Measurements from ENCODE around the gene ODF2. TPM values are rescaled to one million over a fixed set of nuclear protein-coding genes. Genes with fewer than 3 reads are reported as not detected.

The ODF2 gene
- total and polyA plus RNA-seq, 2 experiments from 2014 or later = 17.5 to 26.9 TPM

DNA sequence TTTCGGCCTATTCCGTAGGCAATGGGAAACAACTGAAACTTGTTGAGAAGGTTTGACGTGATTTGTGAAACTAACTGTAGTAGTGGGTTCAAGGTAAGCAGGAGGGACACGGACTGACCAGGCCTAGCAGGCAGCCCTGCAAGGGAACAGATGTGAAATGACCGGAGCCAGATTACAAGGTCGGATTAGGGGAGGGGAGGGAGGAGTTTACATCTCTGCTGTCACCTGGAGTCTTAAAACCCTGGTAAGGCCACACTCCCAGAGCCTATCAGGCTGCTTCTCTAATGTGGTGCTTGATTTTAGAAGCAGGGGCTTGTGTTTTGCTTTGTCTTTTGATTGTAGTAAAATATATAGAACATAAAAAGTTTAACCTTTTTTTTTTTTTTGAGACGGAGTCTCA, 93.1 kb downstream of the ODF2 start:
- Mint-ChIP-seq H3K27ac (no peak overlapping the region), H3K27me3 (ENCODE audit: insufficient read depth, low read depth, poor library complexity) (peaks cover 4% of the 10 kb centered on the region), H3K9me3 (no peaks in the 10 kb centered on the region), H3K4me3 (no peak overlapping the region), H3K4me1 (peaks cover 14% of the 10 kb centered on the region), H3K36me3 (ENCODE audit: low read depth) (no peaks in the 10 kb centered on the region)
- Histone ChIP-seq H3K4me2 (no peak overlapping the region), H3K4me1 (ENCODE audit: insufficient read depth) (peaks cover 22% of the 10 kb centered on the region), H3F3A (replicated peaks; ENCODE audit: low read depth) (peaks cover 10% of the 10 kb centered on the region), H3K27me3 (ENCODE audit: insufficient read depth) (peaks cover 12% of the 10 kb centered on the region; the same call in 1 of the 2 replicates), H3K9me2 (ENCODE audit: insufficient read depth) (no peaks in the 10 kb centered on the region), H3K27ac (ENCODE audit: low read depth) (no peak overlapping the region), H3K4me3 (no peak overlapping the region), H4K20me1 (replicated peaks; ENCODE audit: insufficient read depth) (peaks cover under 1% of the 10 kb centered on the region), H3K36me3 (ENCODE audit: insufficient read depth) (no peaks in the 10 kb centered on the region), H2AFZ (no peak overlapping the region), H3K79me2 (replicated peaks; ENCODE audit: insufficient read depth) (peaks cover 10% of the 10 kb centered on the region)
- no peak for TF ChIP-seq ZNF331 (CRISPR knock-in tag; IDR thresholded peaks at IDR 0.05; ENCODE audit: low read depth)
- TF ChIP-seq, protein P1, sequence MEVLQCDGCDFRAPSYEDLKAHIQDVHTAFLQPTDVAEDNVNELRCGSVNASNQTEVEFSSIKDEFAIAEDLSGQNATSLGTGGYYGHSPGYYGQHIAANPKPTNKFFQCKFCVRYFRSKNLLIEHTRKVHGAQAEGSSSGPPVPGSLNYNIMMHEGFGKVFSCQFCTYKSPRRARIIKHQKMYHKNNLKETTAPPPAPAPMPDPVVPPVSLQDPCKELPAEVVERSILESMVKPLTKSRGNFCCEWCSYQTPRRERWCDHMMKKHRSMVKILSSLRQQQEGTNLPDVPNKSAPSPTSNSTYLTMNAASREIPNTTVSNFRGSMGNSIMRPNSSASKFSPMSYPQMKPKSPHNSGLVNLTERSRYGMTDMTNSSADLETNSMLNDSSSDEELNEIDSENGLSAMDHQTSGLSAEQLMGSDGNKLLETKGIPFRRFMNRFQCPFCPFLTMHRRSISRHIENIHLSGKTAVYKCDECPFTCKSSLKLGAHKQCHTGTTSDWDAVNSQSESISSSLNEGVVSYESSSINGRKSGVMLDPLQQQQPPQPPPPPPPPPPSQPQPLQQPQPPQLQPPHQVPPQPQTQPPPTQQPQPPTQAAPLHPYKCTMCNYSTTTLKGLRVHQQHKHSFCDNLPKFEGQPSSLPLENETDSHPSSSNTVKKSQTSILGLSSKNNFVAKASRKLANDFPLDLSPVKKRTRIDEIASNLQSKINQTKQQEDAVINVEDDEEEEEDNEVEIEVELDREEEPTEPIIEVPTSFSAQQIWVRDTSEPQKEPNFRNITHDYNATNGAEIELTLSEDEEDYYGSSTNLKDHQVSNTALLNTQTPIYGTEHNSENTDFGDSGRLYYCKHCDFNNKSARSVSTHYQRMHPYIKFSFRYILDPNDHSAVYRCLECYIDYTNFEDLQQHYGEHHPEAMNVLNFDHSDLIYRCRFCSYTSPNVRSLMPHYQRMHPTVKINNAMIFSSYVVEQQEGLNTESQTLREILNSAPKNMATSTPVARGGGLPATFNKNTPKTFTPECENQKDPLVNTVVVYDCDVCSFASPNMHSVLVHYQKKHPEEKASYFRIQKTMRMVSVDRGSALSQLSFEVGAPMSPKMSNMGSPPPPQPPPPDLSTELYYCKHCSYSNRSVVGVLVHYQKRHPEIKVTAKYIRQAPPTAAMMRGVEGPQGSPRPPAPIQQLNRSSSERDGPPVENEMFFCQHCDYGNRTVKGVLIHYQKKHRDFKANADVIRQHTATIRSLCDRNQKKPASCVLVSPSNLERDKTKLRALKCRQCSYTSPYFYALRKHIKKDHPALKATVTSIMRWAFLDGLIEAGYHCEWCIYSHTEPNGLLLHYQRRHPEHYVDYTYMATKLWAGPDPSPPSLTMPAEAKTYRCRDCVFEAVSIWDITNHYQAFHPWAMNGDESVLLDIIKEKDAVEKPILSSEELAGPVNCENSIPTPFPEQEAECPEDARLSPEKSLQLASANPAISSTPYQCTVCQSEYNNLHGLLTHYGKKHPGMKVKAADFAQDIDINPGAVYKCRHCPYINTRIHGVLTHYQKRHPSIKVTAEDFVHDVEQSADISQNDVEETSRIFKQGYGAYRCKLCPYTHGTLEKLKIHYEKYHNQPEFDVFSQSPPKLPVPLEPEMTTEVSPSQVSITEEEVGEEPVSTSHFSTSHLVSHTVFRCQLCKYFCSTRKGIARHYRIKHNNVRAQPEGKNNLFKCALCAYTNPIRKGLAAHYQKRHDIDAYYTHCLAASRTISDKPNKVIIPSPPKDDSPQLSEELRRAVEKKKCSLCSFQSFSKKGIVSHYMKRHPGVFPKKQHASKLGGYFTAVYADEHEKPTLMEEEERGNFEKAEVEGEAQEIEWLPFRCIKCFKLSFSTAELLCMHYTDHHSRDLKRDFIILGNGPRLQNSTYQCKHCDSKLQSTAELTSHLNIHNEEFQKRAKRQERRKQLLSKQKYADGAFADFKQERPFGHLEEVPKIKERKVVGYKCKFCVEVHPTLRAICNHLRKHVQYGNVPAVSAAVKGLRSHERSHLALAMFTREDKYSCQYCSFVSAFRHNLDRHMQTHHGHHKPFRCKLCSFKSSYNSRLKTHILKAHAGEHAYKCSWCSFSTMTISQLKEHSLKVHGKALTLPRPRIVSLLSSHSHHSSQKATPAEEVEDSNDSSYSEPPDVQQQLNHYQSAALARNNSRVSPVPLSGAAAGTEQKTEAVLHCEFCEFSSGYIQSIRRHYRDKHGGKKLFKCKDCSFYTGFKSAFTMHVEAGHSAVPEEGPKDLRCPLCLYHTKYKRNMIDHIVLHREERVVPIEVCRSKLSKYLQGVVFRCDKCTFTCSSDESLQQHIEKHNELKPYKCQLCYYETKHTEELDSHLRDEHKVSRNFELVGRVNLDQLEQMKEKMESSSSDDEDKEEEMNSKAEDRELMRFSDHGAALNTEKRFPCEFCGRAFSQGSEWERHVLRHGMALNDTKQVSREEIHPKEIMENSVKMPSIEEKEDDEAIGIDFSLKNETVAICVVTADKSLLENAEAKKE (CRISPR knock-in tag; IDR thresholded peaks at IDR 0.05) = no peak
- TF ChIP-seq, protein P2, sequence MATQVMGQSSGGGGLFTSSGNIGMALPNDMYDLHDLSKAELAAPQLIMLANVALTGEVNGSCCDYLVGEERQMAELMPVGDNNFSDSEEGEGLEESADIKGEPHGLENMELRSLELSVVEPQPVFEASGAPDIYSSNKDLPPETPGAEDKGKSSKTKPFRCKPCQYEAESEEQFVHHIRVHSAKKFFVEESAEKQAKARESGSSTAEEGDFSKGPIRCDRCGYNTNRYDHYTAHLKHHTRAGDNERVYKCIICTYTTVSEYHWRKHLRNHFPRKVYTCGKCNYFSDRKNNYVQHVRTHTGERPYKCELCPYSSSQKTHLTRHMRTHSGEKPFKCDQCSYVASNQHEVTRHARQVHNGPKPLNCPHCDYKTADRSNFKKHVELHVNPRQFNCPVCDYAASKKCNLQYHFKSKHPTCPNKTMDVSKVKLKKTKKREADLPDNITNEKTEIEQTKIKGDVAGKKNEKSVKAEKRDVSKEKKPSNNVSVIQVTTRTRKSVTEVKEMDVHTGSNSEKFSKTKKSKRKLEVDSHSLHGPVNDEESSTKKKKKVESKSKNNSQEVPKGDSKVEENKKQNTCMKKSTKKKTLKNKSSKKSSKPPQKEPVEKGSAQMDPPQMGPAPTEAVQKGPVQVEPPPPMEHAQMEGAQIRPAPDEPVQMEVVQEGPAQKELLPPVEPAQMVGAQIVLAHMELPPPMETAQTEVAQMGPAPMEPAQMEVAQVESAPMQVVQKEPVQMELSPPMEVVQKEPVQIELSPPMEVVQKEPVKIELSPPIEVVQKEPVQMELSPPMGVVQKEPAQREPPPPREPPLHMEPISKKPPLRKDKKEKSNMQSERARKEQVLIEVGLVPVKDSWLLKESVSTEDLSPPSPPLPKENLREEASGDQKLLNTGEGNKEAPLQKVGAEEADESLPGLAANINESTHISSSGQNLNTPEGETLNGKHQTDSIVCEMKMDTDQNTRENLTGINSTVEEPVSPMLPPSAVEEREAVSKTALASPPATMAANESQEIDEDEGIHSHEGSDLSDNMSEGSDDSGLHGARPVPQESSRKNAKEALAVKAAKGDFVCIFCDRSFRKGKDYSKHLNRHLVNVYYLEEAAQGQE (IDR thresholded peaks at IDR 0.05; ENCODE audit: unreplicated experiment) = no peak
- TF ChIP-seq NANOG (IDR thresholded peaks at IDR 0.05; ENCODE audit: borderline replicate concordance) = no peak
- no peak for TF ChIP-seq CREB1 (CRISPR knock-in tag; IDR thresholded peaks at IDR 0.05; ENCODE audit: low read depth)
- TF ChIP-seq POLR2AphosphoS5 (IDR thresholded peaks at IDR 0.05; ENCODE audit: low read depth) = no peak
- no peak for TF ChIP-seq JUNB (IDR thresholded peaks at IDR 0.05; ENCODE audit: unreplicated experiment)
- no peak for TF ChIP-seq EZH2phosphoT487 (IDR thresholded peaks at IDR 0.05; ENCODE audit: unreplicated experiment)
- TF ChIP-seq STAT1 (IDR thresholded peaks at IDR 0.05; ENCODE audit: unreplicated experiment) = no peak
- no peak for TF ChIP-seq ZNF114 (CRISPR knock-in tag; IDR thresholded peaks at IDR 0.05)
- no peak for TF ChIP-seq EZH2 (IDR thresholded peaks at IDR 0.05; ENCODE audit: low read depth, unreplicated experiment)
- TF ChIP-seq, protein P3, sequence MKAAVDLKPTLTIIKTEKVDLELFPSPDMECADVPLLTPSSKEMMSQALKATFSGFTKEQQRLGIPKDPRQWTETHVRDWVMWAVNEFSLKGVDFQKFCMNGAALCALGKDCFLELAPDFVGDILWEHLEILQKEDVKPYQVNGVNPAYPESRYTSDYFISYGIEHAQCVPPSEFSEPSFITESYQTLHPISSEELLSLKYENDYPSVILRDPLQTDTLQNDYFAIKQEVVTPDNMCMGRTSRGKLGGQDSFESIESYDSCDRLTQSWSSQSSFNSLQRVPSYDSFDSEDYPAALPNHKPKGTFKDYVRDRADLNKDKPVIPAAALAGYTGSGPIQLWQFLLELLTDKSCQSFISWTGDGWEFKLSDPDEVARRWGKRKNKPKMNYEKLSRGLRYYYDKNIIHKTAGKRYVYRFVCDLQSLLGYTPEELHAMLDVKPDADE (IDR thresholded peaks at IDR 0.05) = no peak
- TF ChIP-seq, protein P4, sequence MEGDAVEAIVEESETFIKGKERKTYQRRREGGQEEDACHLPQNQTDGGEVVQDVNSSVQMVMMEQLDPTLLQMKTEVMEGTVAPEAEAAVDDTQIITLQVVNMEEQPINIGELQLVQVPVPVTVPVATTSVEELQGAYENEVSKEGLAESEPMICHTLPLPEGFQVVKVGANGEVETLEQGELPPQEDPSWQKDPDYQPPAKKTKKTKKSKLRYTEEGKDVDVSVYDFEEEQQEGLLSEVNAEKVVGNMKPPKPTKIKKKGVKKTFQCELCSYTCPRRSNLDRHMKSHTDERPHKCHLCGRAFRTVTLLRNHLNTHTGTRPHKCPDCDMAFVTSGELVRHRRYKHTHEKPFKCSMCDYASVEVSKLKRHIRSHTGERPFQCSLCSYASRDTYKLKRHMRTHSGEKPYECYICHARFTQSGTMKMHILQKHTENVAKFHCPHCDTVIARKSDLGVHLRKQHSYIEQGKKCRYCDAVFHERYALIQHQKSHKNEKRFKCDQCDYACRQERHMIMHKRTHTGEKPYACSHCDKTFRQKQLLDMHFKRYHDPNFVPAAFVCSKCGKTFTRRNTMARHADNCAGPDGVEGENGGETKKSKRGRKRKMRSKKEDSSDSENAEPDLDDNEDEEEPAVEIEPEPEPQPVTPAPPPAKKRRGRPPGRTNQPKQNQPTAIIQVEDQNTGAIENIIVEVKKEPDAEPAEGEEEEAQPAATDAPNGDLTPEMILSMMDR (conservative IDR thresholded peaks at IDR 0.05; ENCODE audit: low read depth in 2 of 2) = no peak
- ATAC-seq (no peak), DNase-seq (ENCODE audit: low spot score) (no peak)

Measured in GM23338 (cell line).